ENCODE results near the gene PRSS36.
"Not testable (repeated sequence)": the region's sequence is repeated elsewhere in the genome, so short reads cannot be mapped to it uniquely, and the experiment has no call there.

The PRSS36 gene

GRCh38 chr16:31142109-31143010 lies 7.5 kb downstream of the PRSS36 start:
- Histone ChIP-seq H3K9me3 (no peaks in the 10 kb centered on the region), H3K4me1 (ENCODE audit: control insufficient read depth in 1 of 2, insufficient read depth in 1 of 2, low read depth in 1 of 2, low read length in 1 of 2) (peaks cover 26 to 31% of the 10 kb centered on the region in 2 experiments), H3K27me3 (no peaks in the 10 kb centered on the region), H3K27ac (peak overlapping the region; percentile 96), H3K36me3 (no peaks in the 10 kb centered on the region), H3K4me3 (ENCODE audit: low read depth in 1 of 2, low read length in 1 of 2) (peak overlapping the region; percentile 68 to 69)
- peak; percentile 99 for TF ChIP-seq CTCF (IDR thresholded peaks at IDR 0.05)

- Histone ChIP-seq H3K27ac (peak overlapping the region; percentile 96), H3K36me3 (no peaks in the 10 kb centered on the region), H3K9me3 (no peaks in the 10 kb centered on the region), H3K27me3 (no peaks in the 10 kb centered on the region), H3K4me3 (ENCODE audit: low read depth in 1 of 2, low read length in 1 of 2) (peak overlapping the region; percentile 68 to 69), H3K4me1 (ENCODE audit: control insufficient read depth in 1 of 2, insufficient read depth in 1 of 2, low read depth in 1 of 2, low read length in 1 of 2) (peaks cover 26 to 31% of the 10 kb centered on the region in 2 experiments)
- no peak for TF ChIP-seq CTCF (IDR thresholded peaks at IDR 0.05)
Measured at GRCh38 chr16:31141489-31142108, 8.3 kb downstream of the PRSS36 start.

GRCh38 chr16:31141071-31141469 lies 8.8 kb downstream of the PRSS36 start:
- H3K27ac ChIP-seq, result peak overlapping the region; percentile 96
- not testable (repeated sequence) for H3K4me3 ChIP-seq (ENCODE audit: low read depth in 1 of 2, low read length in 1 of 2); H3K27me3 ChIP-seq; H3K9me3 ChIP-seq; H3K36me3 ChIP-seq
- peaks cover 26 to 31% of the 10 kb centered on the region in 2 experiments for H3K4me1 ChIP-seq (ENCODE audit: control insufficient read depth in 1 of 2, insufficient read depth in 1 of 2, low read depth in 1 of 2, low read length in 1 of 2)

GRCh38 chr16:31138621-31139578 lies 11.0 kb downstream of the PRSS36 start:
- TF ChIP-seq CTCF (IDR thresholded peaks at IDR 0.05), result no peak
- H3K27ac ChIP-seq, result no peak overlapping the region
- no peaks in the 10 kb centered on the region for H3K27me3 ChIP-seq
- no peaks in the 10 kb centered on the region for H3K36me3 ChIP-seq
- H3K9me3 ChIP-seq, result no peaks in the 10 kb centered on the region
- no peak overlapping the region for H3K4me3 ChIP-seq (ENCODE audit: low read depth in 1 of 2, low read length in 1 of 2)
- peaks cover 41 to 49% of the 10 kb centered on the region in 2 experiments for H3K4me1 ChIP-seq (ENCODE audit: control insufficient read depth in 1 of 2, insufficient read depth in 1 of 2, low read depth in 1 of 2, low read length in 1 of 2)

- not testable (repeated sequence) for H3K4me3 ChIP-seq (ENCODE audit: low read depth in 1 of 2, low read length in 1 of 2); H3K27ac ChIP-seq; H3K27me3 ChIP-seq; H3K36me3 ChIP-seq; H3K9me3 ChIP-seq
- peaks cover 34 to 38% of the 10 kb centered on the region in 2 experiments for H3K4me1 ChIP-seq (ENCODE audit: control insufficient read depth in 1 of 2, insufficient read depth in 1 of 2, low read depth in 1 of 2, low read length in 1 of 2)
Measured at GRCh38 chr16:31136822-31137499, 12.9 kb downstream of the PRSS36 start.

- peaks cover 29 to 36% of the 10 kb centered on the region in 2 experiments for H3K4me1 ChIP-seq (ENCODE audit: control insufficient read depth in 1 of 2, insufficient read depth in 1 of 2, low read depth in 1 of 2, low read length in 1 of 2)
- no peaks in the 10 kb centered on the region for H3K27me3 ChIP-seq
- no peak overlapping the region for H3K4me3 ChIP-seq (ENCODE audit: low read depth in 1 of 2, low read length in 1 of 2)
- H3K27ac ChIP-seq, result no peak overlapping the region
- no peaks in the 10 kb centered on the region for H3K9me3 ChIP-seq
- H3K36me3 ChIP-seq, result peaks cover 7% of the 10 kb centered on the region
- no peak for TF ChIP-seq CTCF (IDR thresholded peaks at IDR 0.05)
Measured at GRCh38 chr16:31136287-31136662, 13.6 kb downstream of the PRSS36 start.
